Activated CD4-positive, alpha-beta T cell treated with anti-CD3 and anti-CD28 coated beads, Interleukin-2, amount 50 U/mL, for 48 hours (primary cell): ENCODE data around the gene SUN2.

Experiments
- DNase-seq, 2 experiments: peaks; one replicate each; pipeline ENCODE4 v3.0.0-alpha.2; 2020

Gene SUN2

GRCh38 chr22:38734421-38735100, 21.2 kb downstream of the SUN2 start:
- no peak for DNase-seq

DNA sequence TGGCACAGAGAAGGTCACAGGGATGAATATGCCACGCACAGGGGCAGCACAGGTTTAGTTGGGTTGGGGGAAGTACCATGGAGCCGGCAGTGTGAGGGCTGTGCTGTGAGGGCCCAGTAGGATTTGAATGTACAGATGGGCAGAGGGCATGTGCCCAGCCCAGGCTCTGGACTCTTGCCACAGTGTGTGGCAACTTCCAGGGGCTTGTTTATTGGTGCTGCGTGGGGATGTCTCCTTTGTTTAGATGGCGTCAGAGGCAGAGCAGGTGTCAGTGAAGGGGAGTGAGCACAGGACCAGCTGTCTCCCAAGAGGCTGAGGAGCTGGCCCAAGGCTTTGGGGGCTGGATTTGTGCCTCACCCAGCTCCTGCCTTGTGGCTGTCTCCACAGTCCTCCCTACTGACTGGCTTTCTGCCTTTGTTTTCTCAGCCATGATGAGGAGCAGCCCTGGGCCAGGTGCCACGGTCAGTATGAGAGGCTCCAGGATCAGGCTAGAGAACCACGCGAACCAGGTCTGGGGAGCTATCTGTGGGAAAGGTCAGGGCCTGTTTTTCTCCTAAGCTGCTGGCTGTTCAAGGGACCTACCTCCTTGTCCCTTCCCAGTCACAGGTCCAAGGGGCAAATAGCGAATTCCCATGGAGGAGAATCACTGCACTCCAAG, 21.9 kb downstream of the SUN2 start:
- no peak for DNase-seq

- peak; percentile 56 to 61 for DNase-seq
Observed at GRCh38 chr22:38733329-38733723, 22.5 kb downstream of the SUN2 start.

GRCh38 chr22:38732251-38732815, 23.5 kb downstream of the SUN2 start:
- DNase-seq, result no peak

DNA sequence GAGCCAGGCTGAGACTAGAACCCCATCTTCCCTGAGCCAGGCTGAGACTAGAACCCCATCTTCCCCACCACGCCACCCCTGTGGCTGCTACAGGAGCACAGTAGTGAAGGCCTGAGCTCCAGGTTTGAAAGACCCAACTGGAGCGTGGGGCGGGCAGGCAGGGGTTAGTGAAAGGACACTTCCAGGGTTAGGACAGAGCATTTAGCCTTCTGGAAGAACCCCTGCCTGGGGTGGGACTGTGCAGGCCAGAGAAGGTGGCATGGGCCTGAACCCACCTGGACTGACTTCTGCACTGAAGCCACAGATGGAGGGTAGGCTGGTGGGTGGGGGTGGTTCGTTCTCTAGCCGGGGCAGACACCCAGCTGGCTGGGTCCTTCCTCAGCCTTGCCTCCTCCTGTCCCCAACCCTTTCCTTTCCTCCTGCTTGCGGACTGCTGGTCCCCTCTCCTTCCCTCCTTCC, 24.1 kb downstream of the SUN2 start:
- DNase-seq, result no peak

DNA sequence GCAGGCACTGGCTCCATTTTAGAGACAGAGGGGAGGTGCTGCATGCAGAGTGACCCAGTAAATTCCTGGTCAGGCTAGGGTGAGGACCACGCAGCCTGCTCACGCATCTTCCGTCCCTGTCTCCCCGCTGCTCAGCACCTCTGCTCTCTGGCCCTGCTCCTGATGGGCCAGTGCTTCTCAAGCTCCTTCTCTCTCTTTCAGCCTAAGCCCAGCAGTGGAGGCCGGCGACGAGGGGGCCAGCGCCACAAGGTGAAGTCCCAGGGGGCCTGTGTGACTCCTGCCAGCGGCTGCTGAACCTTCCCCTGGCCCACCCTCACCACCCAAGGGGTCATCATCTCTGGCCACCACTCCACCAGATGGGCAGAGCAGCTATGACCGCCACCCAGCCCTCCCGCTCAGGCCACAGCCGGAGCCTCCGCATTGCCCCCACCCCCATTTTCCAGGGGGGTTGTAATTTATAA, 25.4 kb downstream of the SUN2 start:
- DNase-seq, result no peak

- DNase-seq, result no peak
Observed at GRCh38 chr22:38729946-38730345, 25.9 kb downstream of the SUN2 start.

- no peak for DNase-seq
Observed at GRCh38 chr22:38728871-38729796, 26.7 kb downstream of the SUN2 start.

DNA sequence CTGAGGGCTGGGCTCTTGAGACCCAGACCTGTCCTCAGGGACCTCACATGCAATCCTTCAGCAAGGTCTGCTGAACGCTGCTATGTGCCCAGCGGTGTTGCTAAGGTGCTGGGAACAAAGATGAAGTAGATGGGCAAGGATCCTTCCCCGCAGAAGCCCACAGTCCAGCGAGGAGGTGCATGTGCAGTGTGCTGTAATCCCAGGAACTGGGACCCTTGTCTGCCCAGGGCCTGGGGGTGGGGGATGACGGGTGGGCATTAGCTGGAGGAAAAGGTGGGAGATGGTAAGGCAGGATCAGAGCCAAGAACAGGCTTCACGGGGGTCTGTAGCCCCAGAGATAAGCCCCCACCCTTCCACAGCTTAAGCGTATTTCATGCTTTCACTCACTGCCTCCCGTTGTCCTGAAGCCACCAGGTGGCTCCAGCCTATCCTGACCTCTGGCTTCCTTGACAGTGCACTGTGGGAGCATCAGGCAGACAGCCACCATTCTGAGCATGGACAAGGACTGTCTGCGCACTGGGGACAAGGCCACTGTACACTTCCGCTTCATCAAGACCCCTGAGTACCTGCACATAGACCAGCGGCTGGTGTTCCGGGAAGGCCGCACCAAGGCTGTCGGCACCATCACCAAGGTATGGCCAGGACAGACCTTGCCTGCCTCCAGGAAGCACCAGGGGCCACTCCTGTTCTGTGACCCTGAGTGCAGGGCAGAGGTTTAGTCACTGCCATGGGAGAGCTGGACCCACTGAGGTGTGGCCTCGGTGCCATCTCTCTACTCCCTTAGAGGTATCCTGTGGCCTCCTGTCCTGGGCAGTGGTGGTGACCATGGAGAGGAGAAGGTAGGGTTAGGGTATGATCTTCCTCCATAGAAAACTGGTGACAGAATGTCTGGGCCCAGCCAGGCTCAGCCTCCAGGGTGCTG, 28.0 kb downstream of the SUN2 start:
- DNase-seq, result no peak

- DNase-seq, result no peak
Observed at GRCh38 chr22:38727123-38727522, 28.7 kb downstream of the SUN2 start.

- DNase-seq, result no peak
Observed at GRCh38 chr22:38725900-38726655, 29.7 kb downstream of the SUN2 start.

DNA sequence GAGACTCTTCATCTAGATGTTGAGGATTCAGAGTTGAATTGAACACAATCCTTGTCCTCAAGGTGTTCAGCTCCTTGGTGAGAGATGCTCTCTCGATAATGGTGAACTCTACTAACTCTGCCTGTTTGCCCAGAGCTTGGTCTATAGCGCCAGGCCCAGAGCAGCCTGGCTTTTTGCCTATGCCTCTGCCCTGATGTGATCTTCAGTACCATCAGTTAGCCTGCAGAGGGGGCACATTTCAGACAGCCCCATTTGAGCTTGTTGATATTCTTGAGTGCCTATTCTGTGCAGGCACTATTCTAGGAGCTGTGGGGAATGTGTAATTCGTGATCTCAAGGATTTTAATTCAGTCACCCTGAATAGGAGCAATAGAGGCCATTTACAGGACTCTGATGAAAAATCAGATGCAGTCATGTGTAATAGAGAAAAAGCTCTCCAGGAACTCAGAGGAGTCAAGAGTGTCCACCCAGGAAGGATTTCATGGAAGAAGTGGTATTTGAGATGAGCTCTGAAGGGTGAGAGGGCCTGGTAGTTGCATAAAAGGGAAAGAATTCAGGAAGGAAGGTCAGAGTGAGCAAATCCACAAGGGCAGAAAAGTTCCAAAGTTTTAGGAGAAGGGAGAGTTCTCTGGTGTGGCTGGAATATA, 30.7 kb downstream of the SUN2 start:
- DNase-seq, result no peak

- no peak for DNase-seq
Observed at GRCh38 chr22:38724176-38724575, 31.6 kb downstream of the SUN2 start.

DNA sequence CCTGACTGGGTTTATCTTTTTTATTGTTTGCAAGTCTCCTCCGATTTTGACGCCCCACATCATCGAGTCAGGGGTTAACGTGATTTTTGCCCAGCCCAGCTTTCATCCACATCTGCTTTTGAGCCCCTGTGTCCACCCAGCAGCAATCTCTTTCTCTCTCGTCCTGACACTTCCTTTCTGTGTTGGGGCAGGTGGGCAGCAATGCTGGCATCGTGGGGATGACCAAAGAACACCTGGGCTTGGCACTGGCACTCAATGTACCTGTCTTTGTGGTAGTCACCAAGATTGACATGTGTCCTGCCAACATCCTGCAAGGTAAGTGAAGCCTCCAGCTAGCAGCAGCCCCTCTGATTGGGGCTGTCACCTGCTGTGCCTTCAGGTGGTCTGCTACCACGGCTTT, 34.2 kb downstream of the SUN2 start:
- no peak for DNase-seq

DNA sequence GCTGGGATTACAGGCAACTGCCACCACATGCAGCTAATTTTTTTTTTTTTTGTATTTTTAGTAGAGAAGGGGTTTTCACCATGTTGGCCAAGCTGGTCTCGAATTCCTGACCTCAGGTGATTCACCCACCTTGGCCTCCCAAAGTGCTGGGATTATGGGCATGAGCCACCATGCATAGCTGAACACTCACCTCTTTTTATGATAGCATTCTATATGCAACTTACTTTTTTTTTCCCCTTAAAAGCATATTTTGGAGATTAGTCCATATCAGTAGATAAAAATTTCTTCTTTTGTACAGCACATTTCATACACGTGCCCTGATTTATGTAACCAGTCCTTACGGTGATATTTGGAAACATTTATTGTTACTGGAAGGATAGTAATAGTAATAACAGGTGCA, 35.4 kb downstream of the SUN2 start:
- no peak for DNase-seq

GRCh38 chr22:38719196-38719595, 36.6 kb downstream of the SUN2 start:
- no peak for DNase-seq

- DNase-seq, result no peak
Observed at GRCh38 chr22:38718414-38718813, 37.4 kb downstream of the SUN2 start.

GRCh38 chr22:38717244-38717643, 38.6 kb downstream of the SUN2 start:
- DNase-seq, result no peak

GRCh38 chr22:38716826-38717225, 39.0 kb downstream of the SUN2 start:
- DNase-seq, result no peak

- no peak for DNase-seq
Observed at GRCh38 chr22:38716271-38716670, 39.5 kb downstream of the SUN2 start.

- no peak for DNase-seq
Observed at GRCh38 chr22:38715852-38716251, 39.9 kb downstream of the SUN2 start.
